Osteoblast (primary cell): ENCODE results near the gene RAMP3. TPM values are rescaled to one million over a fixed set of nuclear protein-coding genes. Genes with fewer than 3 reads are reported as not detected.

Source experiments
- DNase-seq: peaks from one replicate; pipeline ENCODE4 v3.0.0; 2011; ENCODE audit warnings: low spot score, mixed read lengths; ENCODE audit not compliant: insufficient read length; ENCODE audit errors: missing footprints
- H2AFZ ChIP-seq: 2 replicates; pipeline ENCODE4 v1.6.0; 2011; ENCODE audit warnings: mild to moderate bottlenecking, low read length
- H3K27ac ChIP-seq: 2 replicates; pipeline ENCODE4 v1.5.1; 2011; ENCODE audit warnings: mild to moderate bottlenecking, low read depth, low read length, moderate library complexity
- H3K27me3 ChIP-seq: 2 replicates; pipeline ENCODE4 v1.6.0; 2012; ENCODE audit warnings: mild to moderate bottlenecking, control low read depth, inconsistent platforms, low read length, moderate library complexity; ENCODE audit not compliant: insufficient read depth
- H3K36me3 ChIP-seq: 2 replicates; pipeline ENCODE4 v1.5.1; 2011; ENCODE audit warnings: mild to moderate bottlenecking, low read length, control low read depth, moderate library complexity; ENCODE audit not compliant: insufficient read depth
- H3K4me1 ChIP-seq: 2 replicates; pipeline ENCODE4 v1.5.1; 2011; ENCODE audit warnings: mild to moderate bottlenecking, low read length, control low read depth, moderate library complexity; ENCODE audit not compliant: insufficient read depth
- H3K4me2 ChIP-seq: 2 replicates; pipeline ENCODE4 v1.6.0; 2011; ENCODE audit warnings: mild to moderate bottlenecking, low read length; ENCODE audit not compliant: insufficient read depth
- H3K4me3 ChIP-seq: fragments of 200-600 bp; sonication (generic); 3 replicates; pipeline ENCODE4 v1.5.1; 2012; ENCODE audit warnings: mild to moderate bottlenecking, low read length, inconsistent platforms; ENCODE audit not compliant: insufficient read depth
- H3K79me2 ChIP-seq: 2 replicates; pipeline ENCODE4 v1.6.0; 2012; ENCODE audit warnings: mild to moderate bottlenecking, low read length, control low read depth, inconsistent platforms; ENCODE audit not compliant: insufficient read depth
- H3K9me3 ChIP-seq: 2 replicates; pipeline ENCODE4 v1.5.1; 2011; ENCODE audit warnings: low read depth, low read length, control low read depth
- H4K20me1 ChIP-seq: 2 replicates; pipeline ENCODE4 v1.6.0; 2012; ENCODE audit warnings: mild to moderate bottlenecking, low read length, control low read depth; ENCODE audit not compliant: insufficient read depth
- CTCF ChIP-seq: IDR thresholded peaks from 2 replicates; pipeline ENCODE4 v1.5.1; 2011; ENCODE audit warnings: mild to moderate bottlenecking, low read depth, low read length, moderate library complexity; ENCODE audit errors: extremely low read depth
- total RNA-seq: library from RNA; depleted of rRNA; stranded (reverse); fragments of >200 nt; gene quantifications from 2 replicates; pipeline ENCODE4 v1.2.3, GENCODE V29; 2012

Gene RAMP3
- total RNA-seq, 1 donor, result not detected

DNA sequence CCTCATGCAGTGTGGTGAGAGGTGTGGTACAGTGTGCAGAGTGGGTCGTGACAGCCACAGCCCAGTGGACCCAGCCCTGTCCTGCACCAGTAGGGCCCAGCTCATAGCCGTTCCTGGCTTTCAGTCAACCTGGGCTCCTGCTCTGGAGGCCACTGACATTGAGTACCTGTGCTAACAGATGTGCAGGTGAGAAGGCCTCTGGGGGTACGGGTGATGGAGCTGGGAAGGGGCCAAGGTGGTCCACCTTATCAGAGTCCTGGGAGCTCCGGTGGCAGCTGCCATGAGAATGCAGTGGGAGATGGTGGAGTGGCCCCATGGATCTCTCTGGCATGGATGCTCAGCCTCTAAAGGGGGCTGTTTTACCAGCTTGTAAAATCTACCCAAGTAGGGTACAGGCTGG, 40.0 kb upstream of the RAMP3 start:
- Histone ChIP-seq H3K27me3 (peaks cover 14% of the 10 kb centered on the region), H3K79me2 (no peaks in the 10 kb centered on the region), H3K4me1 (peaks cover 4% of the 10 kb centered on the region), H3K4me3 (no peak overlapping the region), H3K9me3 (no peaks in the 10 kb centered on the region), H2AFZ (no peak overlapping the region), H3K27ac (no peak overlapping the region), H4K20me1 (no peaks in the 10 kb centered on the region), H3K36me3 (no peaks in the 10 kb centered on the region), H3K4me2 (no peak overlapping the region)
- no peak for DNase-seq
- TF ChIP-seq CTCF, result no peak

GRCh38 chr7:45118292-45118691, 39.3 kb upstream of the RAMP3 start:
- no peak overlapping the region for H2AFZ ChIP-seq
- H3K4me1 ChIP-seq, result no peaks in the 10 kb centered on the region
- no peaks in the 10 kb centered on the region for H3K36me3 ChIP-seq
- H3K27ac ChIP-seq, result no peak overlapping the region
- peaks cover 14% of the 10 kb centered on the region for H3K27me3 ChIP-seq
- no peaks in the 10 kb centered on the region for H3K79me2 ChIP-seq
- H4K20me1 ChIP-seq, result no peaks in the 10 kb centered on the region
- DNase-seq, result no peak
- H3K4me3 ChIP-seq, result no peak overlapping the region
- no peak overlapping the region for H3K4me2 ChIP-seq
- TF ChIP-seq CTCF, result no peak
- H3K9me3 ChIP-seq, result no peaks in the 10 kb centered on the region

- Histone ChIP-seq H3K4me2 (no peak overlapping the region), H3K27ac (no peak overlapping the region), H3K36me3 (no peaks in the 10 kb centered on the region), H3K27me3 (peaks cover 14% of the 10 kb centered on the region), H3K79me2 (no peaks in the 10 kb centered on the region), H4K20me1 (no peaks in the 10 kb centered on the region), H2AFZ (no peak overlapping the region), H3K9me3 (no peaks in the 10 kb centered on the region), H3K4me3 (no peak overlapping the region), H3K4me1 (no peaks in the 10 kb centered on the region)
- DNase-seq, result no peak
- no peak for TF ChIP-seq CTCF
These were observed 38.7 kb upstream of the RAMP3 start for GRCh38 chr7:45118889-45119331.

GRCh38 chr7:45119550-45119949, 38.0 kb upstream of the RAMP3 start:
- Histone ChIP-seq H3K4me2 (no peak overlapping the region), H3K4me1 (no peaks in the 10 kb centered on the region), H3K79me2 (no peaks in the 10 kb centered on the region), H3K27me3 (peaks cover 11% of the 10 kb centered on the region), H4K20me1 (no peaks in the 10 kb centered on the region), H3K27ac (no peak overlapping the region), H2AFZ (no peak overlapping the region), H3K9me3 (no peaks in the 10 kb centered on the region), H3K36me3 (no peaks in the 10 kb centered on the region), H3K4me3 (no peak overlapping the region)
- no peak for TF ChIP-seq CTCF
- no peak for DNase-seq
